Ovary (tissue), 9 donors: Measurements from ENCODE around the gene SRCIN1. TPM values are rescaled to one million over a fixed set of nuclear protein-coding genes. Genes with fewer than 3 reads are reported as not detected.

Source experiments
- DNase-seq, 5 donors: peaks; one replicate each; pipeline ENCODE4 v3.0.0-alpha.2; 2019 to 2020
- H3K27ac ChIP-seq, 2 donors: fragments of 200-600 bp; one replicate each; pipeline versions ENCODE4 v1.5.1 to v1.8.0; 2019 to 2022
- H3K27me3 ChIP-seq: fragments of 200-600 bp; one replicate; pipeline ENCODE4 v1.8.0; 2022
- H3K36me3 ChIP-seq: fragments of 200-600 bp; sonication (generic); one replicate; pipeline ENCODE4 v1.5.1; 2019
- H3K4me1 ChIP-seq: one replicate; pipeline ENCODE4 v1.8.1; 2013; ENCODE audit warnings: mild to moderate bottlenecking, moderate library complexity; ENCODE audit not compliant: insufficient read depth
- H3K4me3 ChIP-seq: fragments of 200-600 bp; sonication (generic); one replicate; pipeline ENCODE4 v1.5.1; 2017
- H3K9me3 ChIP-seq, 2 donors: fragments of 200-600 bp in 1 of 2; sonication (generic) in 1 of 2; one replicate each; pipeline versions ENCODE4 v1.5.1 to v1.8.1; 2013 to 2019; ENCODE audit warnings: mild to moderate bottlenecking in 1 of 2, moderate library complexity in 1 of 2
- EP300 ChIP-seq: sonication (generic); formaldehyde crosslinking; IDR thresholded peaks from one replicate; pipeline ENCODE4 v1.6.1; 2017; ENCODE audit warnings: antibody characterized with exemption
- POLR2A ChIP-seq: fragments of 450-650 bp; IDR thresholded peaks from one replicate; pipeline ENCODE4 v1.6.1; 2017; ENCODE audit warnings: antibody characterized with exemption, mild to moderate bottlenecking, moderate library complexity
- WGBS, 3 donors: extraction: QIAGEN DNeasy Blood & Tissue Kit in 1 of 3; methylation state at CpG; one replicate each; pipeline versions ENCODE4 v1.1.5 to v1.1.7; 2013 to 2017; 5-methylcytosine and 5-hydroxymethylcytosine counted together
- intact Hi-C, 4 donors: fragments of 100-400 bp; cut with DNase I; formaldehyde crosslinking; loops; one replicate each; pipeline versions ENCODE4 v1.11.0 to v1.15.1; 2022 to 2023
- polyA plus RNA-seq, 2 donors: library from polyadenylated mRNA; stranded (reverse); fragments of 200-250 nt in 1 of 2; fragments of 350-450 nt in 1 of 2; fragmentation: Illumina TruSeq in 1 of 2; extraction: RNeasy Lipid Tissue Mini Kit (QIAGEN cat#74804) in 1 of 2; gene quantifications; one replicate each; pipeline ENCODE4 v1.2.3, GENCODE V29; 2013 to 2014
- total RNA-seq, 7 donors: library from RNA; depleted of rRNA in 2 of 7; stranded (reverse); fragments of >200 nt in 2 of 7; fragmentation: NEBNext Ultra II Directional in 3 of 7; extraction: Animal tissue kit (Norgen Biotek cat#: 25700) in 3 of 7; gene quantifications; one replicate each; pipeline versions ENCODE4 v1.1.0 to v1.2.4, GENCODE V29; 2016 to 2023
- TF ChIP-seq, protein P1 (sequence below), 3 donors: fragments of 450-650 bp in 2 of 3; fragments of 200-600 bp in 1 of 3; IDR thresholded peaks; one replicate each; pipeline versions ENCODE4 v1.5.1 to v1.8.0; 2016 to 2022; ENCODE audit warnings: antibody characterized with exemption in 3 of 3, mild to moderate bottlenecking in 1 of 3
- donor health status: DM: no; HTN: no; CAD: no; lungs with moderate emphysema.
- donor health status: DM: no; HTN: no; CAD: no.
- donor health status: Bipolar disorder and iron deficiency.
- donor health status: DM: yes; HTN: yes; CAD: no.
- donor health status: DM: no; HTN: no; CAD: no.
- donor health status: DM: yes; HTN: yes; CAD: no.

The SRCIN1 gene
- total and polyA plus RNA-seq, 9 donors, result 0.18 to 3.0 (median 1.0) TPM

DNA sequence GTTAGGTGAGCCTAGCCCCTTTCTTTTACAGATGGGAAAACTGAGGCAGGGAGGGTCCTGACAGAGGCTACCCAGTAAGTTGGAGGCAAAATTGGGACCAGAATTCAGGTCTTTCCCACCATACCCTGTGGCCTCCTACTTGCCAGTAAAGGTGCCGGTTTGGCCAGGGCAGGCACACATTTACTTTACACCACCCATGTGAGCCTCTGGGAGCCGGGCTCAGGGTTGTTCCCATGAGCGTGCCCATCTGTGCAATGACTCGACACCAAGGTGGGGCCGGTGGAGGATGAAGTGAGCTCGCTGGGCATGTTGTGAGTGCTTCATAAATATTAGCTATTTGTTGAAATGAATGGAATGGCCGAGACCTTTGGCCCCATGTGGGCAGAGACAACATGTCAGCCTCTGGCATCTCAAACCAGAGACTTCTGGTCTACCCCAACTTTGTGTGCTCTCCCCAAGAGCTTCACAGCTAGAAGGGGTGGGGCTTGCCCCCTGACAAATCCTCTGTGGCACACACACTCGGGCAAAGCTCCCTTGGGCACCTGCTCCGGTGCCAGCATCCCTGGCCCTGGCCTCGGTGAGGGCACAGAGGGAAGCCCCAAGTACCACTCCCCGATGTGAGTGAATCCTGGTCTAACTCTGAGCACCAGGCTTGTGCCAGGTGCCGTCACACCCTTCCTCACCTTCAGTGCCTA is 60.1 kb downstream of the SRCIN1 start:
- Histone ChIP-seq H3K4me1 (no peaks in the 10 kb centered on the region), H3K36me3 (no peaks in the 10 kb centered on the region), H3K27me3 (no peaks in the 10 kb centered on the region), H3K9me3 (no peaks in the 10 kb centered on the region), H3K27ac (no peak overlapping the region), H3K4me3 (no peak overlapping the region)
- DNase-seq, result no peak
- 88 to 93% (median 88%) methylated on average over 12 of the region's 12 CpGs for WGBS, 3 donors
- intact Hi-C loops, result no loop called here
- no peak for TF ChIP-seq EP300
- no peak for TF ChIP-seq POLR2A
- TF ChIP-seq, protein P1, sequence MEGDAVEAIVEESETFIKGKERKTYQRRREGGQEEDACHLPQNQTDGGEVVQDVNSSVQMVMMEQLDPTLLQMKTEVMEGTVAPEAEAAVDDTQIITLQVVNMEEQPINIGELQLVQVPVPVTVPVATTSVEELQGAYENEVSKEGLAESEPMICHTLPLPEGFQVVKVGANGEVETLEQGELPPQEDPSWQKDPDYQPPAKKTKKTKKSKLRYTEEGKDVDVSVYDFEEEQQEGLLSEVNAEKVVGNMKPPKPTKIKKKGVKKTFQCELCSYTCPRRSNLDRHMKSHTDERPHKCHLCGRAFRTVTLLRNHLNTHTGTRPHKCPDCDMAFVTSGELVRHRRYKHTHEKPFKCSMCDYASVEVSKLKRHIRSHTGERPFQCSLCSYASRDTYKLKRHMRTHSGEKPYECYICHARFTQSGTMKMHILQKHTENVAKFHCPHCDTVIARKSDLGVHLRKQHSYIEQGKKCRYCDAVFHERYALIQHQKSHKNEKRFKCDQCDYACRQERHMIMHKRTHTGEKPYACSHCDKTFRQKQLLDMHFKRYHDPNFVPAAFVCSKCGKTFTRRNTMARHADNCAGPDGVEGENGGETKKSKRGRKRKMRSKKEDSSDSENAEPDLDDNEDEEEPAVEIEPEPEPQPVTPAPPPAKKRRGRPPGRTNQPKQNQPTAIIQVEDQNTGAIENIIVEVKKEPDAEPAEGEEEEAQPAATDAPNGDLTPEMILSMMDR (IDR thresholded peaks at IDR 0.05), result no peak

DNA sequence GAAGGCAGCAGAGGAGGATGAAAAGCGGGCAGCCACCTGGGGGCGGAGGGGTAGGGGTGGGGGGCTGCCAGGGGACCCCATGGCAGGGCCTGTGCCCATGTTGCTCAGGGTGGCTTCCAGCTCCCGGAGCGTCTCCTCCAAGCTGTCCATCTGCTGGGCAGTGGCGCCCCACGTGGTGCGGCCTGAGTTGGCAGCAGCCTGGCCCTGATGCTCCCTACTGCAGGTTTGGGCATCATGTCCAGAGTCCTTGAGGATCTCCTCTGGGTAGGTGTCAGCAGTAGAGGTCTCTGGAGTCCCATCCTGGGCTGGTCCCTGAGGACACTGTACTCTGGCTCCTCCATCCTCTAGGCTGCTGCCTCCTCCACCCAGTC is 60.9 kb downstream of the SRCIN1 start:
- no peak for DNase-seq
- Histone ChIP-seq H3K4me1 (no peaks in the 10 kb centered on the region), H3K9me3 (no peaks in the 10 kb centered on the region), H3K4me3 (no peak overlapping the region), H3K36me3 (no peaks in the 10 kb centered on the region), H3K27me3 (no peaks in the 10 kb centered on the region), H3K27ac (no peak overlapping the region)
- 82 to 92% (median 84%) methylated on average over 7 of the region's 7 CpGs for WGBS, 3 donors
- intact Hi-C loops, result no loop called here
- TF ChIP-seq, protein P1 (IDR thresholded peaks at IDR 0.05), result no peak
- no peak for TF ChIP-seq POLR2A
- TF ChIP-seq EP300, result no peak

- H3K27me3 ChIP-seq, result no peaks in the 10 kb centered on the region
- no peaks in the 10 kb centered on the region for H3K9me3 ChIP-seq
- no peaks in the 10 kb centered on the region for H3K4me1 ChIP-seq
- DNase-seq, result no peak
- H3K27ac ChIP-seq, result no peak overlapping the region
- no peak overlapping the region for H3K4me3 ChIP-seq
- 60 to 64% (median 64%) methylated on average over 10 of the region's 10 CpGs for WGBS, 3 donors
- H3K36me3 ChIP-seq, result no peaks in the 10 kb centered on the region
- intact Hi-C loops, result no loop called here
- TF ChIP-seq EP300 (no peak), POLR2A (no peak)
- TF ChIP-seq, protein P1 (IDR thresholded peaks at IDR 0.05), result no peak
These were observed 61.4 kb downstream of the SRCIN1 start for GRCh38 chr17:38544175-38544838.

DNA sequence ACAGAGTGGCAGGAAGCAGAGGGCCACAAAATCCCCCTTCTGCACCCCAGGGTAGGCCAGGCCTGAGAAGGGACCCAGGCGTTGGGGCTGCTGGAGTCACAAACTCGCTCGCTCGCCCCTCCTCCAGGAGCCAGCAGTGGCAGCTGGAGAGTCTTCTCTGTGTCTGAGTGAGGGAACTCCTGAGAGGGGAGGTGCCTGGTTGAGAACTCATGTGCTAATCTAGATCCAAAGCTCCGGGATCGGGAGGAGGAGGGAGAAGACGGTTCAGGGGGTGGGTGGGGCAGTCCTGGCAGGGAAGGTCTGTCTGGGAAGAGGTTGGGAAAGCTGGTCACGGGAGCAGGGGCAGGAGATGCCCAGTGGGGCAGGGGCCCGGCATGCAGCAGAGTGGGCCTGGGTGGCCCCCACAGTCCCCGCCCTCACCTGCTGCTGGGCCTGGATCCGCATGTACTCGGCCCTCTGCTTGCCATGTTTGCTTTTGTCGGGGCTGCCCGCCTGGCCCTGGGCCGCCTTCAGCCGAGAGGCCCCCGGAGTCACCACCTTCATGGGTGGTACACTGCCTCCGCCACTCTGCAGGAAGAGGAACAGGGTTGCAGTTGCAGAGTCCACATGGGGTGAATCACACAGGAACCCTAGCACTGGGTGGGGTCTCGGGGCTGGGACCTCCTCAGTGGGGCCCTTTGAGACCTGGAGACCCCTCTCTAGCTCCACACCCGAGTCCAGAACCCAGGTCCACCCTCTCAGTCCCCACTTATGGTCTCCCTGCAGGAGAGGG is 62.2 kb downstream of the SRCIN1 start:
- no peaks in the 10 kb centered on the region for H3K4me1 ChIP-seq
- H3K27ac ChIP-seq, result no peak overlapping the region
- H3K9me3 ChIP-seq, result no peaks in the 10 kb centered on the region
- no peak for DNase-seq
- H3K4me3 ChIP-seq, result no peak overlapping the region
- no peaks in the 10 kb centered on the region for H3K36me3 ChIP-seq
- intact Hi-C loops, result no loop called here
- H3K27me3 ChIP-seq, result no peaks in the 10 kb centered on the region
- TF ChIP-seq, protein P1 (IDR thresholded peaks at IDR 0.05), result no peak
- TF ChIP-seq EP300, result no peak
- TF ChIP-seq POLR2A, result no peak
- 78 to 83% (median 81%) methylated on average over 19 to 20 of the region's 20 CpGs for WGBS, 3 donors
